ENCODE measurements around the gene SLC6A17. TPM values are rescaled to one million over a fixed set of nuclear protein-coding genes. Genes with fewer than 3 reads are reported as not detected.

The SLC6A17 gene
- total RNA-seq, 2 experiments from 2014 or later, result not detected

DNA sequence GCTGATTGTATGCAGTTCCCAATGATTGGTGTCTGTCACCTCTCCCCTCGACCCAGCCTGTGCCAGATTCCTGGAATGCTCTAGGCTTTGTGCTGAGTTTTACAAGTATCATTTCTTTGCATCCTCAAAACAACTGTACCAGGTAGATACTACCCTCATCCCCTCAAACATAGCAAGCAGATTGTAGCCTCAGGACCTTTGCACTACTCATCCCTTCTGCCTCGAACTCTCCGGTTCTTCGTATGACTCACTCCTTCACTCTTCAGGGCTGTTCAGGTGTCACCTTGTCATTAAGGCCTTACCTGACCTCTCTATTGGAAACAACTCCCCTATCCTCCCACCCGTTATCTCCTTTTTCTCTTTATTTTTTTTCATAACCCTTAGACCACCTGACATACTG is 67.8 kb downstream of the SLC6A17 start:
- no peaks in the 10 kb centered on the region for H3K9me3 ChIP-seq (ENCODE audit: control insufficient read depth in 1 of 2, insufficient read depth in 1 of 2, low read length in 2 of 2)
- ChIA-PET CTCF (no interaction called here), POLR2A (no interaction called here)
- ATAC-seq (ENCODE audit: poor library complexity) (no peak), DNase-seq (no peak)
- intact Hi-C loops (cut with DNase I, micrococcal nuclease), result no loop called here
- no peak overlapping the region for H3K27ac Mint-ChIP-seq
- no peak overlapping the region for H3K27ac ChIP-seq (ENCODE audit: low read depth in 1 of 2, low read length in 2 of 2)
- no peak overlapping the region for H3K4me3 Mint-ChIP-seq
- no peaks in the 10 kb centered on the region for H3K27me3 ChIP-seq (ENCODE audit: control insufficient read depth in 1 of 2, insufficient read depth in 2 of 2, low read length in 2 of 2)
- H3K4me1 Mint-ChIP-seq (ENCODE audit: low read depth), result peaks cover 19% of the 10 kb centered on the region
- H3K27me3 Mint-ChIP-seq, result no peaks in the 10 kb centered on the region
- peaks cover 3% of the 10 kb centered on the region for H3K36me3 ChIP-seq (ENCODE audit: insufficient read depth, low read length)
- no peak overlapping the region for H3K4me3 ChIP-seq (ENCODE audit: low read length)
- peaks cover 2% of the 10 kb centered on the region for H3K36me3 Mint-ChIP-seq (ENCODE audit: low read depth)
- H3K9me3 Mint-ChIP-seq, result no peaks in the 10 kb centered on the region
- TF ChIP-seq, protein P1, sequence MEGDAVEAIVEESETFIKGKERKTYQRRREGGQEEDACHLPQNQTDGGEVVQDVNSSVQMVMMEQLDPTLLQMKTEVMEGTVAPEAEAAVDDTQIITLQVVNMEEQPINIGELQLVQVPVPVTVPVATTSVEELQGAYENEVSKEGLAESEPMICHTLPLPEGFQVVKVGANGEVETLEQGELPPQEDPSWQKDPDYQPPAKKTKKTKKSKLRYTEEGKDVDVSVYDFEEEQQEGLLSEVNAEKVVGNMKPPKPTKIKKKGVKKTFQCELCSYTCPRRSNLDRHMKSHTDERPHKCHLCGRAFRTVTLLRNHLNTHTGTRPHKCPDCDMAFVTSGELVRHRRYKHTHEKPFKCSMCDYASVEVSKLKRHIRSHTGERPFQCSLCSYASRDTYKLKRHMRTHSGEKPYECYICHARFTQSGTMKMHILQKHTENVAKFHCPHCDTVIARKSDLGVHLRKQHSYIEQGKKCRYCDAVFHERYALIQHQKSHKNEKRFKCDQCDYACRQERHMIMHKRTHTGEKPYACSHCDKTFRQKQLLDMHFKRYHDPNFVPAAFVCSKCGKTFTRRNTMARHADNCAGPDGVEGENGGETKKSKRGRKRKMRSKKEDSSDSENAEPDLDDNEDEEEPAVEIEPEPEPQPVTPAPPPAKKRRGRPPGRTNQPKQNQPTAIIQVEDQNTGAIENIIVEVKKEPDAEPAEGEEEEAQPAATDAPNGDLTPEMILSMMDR (IDR thresholded peaks at IDR 0.05), result no peak
- H3K4me1 ChIP-seq (ENCODE audit: insufficient read depth, low read length), result peaks cover 16% of the 10 kb centered on the region

DNA sequence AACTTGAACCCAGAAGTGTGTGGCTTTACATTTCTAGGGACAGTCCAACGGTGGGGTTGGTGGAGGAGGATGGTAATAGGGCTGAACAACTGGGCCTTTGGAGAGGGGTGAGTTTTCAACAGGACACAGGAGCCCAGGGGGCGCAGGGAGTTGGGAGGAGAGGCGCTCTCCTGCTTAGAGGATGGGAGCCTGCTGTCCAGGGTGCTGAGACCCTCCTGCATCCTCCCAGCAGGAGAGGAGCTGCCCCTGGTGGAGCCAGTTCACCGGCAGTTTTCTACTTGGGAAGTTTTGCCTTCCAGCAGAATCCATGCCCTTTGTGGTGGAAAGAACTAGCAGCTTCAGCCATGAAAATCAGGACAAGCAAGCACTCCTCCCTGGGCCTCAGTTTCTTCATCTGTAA is 68.4 kb downstream of the SLC6A17 start:
- Mint-ChIP-seq H3K27ac (no peak overlapping the region), H3K27me3 (no peaks in the 10 kb centered on the region), H3K4me1 (ENCODE audit: low read depth) (peaks cover 13% of the 10 kb centered on the region), H3K4me3 (no peak overlapping the region), H3K36me3 (ENCODE audit: low read depth) (peaks cover 8% of the 10 kb centered on the region), H3K9me3 (no peaks in the 10 kb centered on the region)
- no peak overlapping the region for H3K27ac ChIP-seq (ENCODE audit: low read depth in 1 of 2, low read length in 2 of 2)
- no peaks in the 10 kb centered on the region for H3K27me3 ChIP-seq (ENCODE audit: control insufficient read depth in 1 of 2, insufficient read depth in 2 of 2, low read length in 2 of 2)
- intact Hi-C loops (cut with DNase I, micrococcal nuclease), result no loop called here
- H3K4me3 ChIP-seq (ENCODE audit: low read length), result no peak overlapping the region
- POLR2A ChIA-PET, result interaction anchor here (0.9 kb wide), 1 partner anchor 120 kb away, joined by 3 read pairs; the partner anchor contains the start of gene RBM15
- peaks cover 14% of the 10 kb centered on the region for H3K4me1 ChIP-seq (ENCODE audit: insufficient read depth, low read length)
- H3K36me3 ChIP-seq (ENCODE audit: insufficient read depth, low read length), result peaks cover 4% of the 10 kb centered on the region
- CTCF ChIA-PET, result no interaction called here
- H3K9me3 ChIP-seq (ENCODE audit: control insufficient read depth in 1 of 2, insufficient read depth in 1 of 2, low read length in 2 of 2), result no peaks in the 10 kb centered on the region
- no peak for DNase-seq
- no peak for ATAC-seq (ENCODE audit: poor library complexity)
- TF ChIP-seq, protein P1 (IDR thresholded peaks at IDR 0.05), result no peak

DNA sequence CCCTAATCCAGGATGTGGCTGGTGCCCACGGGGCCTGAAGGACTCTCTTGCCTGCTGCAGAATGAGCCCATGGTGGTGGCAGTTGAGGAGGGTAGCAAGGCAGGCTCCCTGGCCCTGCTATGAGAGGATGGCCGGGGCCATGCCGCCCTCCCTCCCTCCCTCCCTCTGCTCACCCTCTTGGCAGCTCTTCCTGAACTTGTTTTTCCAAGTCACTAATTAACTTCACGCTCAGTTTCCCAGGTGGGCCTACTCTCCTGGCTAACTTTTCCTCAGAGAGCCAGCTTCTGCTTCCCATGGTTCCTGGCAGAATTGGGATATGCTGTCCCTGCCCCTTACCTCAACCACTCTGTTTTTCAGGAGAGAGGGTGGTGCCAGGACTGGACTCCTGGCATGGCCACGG is 70.0 kb downstream of the SLC6A17 start:
- no peaks in the 10 kb centered on the region for H3K27me3 Mint-ChIP-seq
- Histone ChIP-seq H3K9me3 (ENCODE audit: control insufficient read depth in 1 of 2, insufficient read depth in 1 of 2, low read length in 2 of 2) (no peaks in the 10 kb centered on the region), H3K27me3 (ENCODE audit: control insufficient read depth in 1 of 2, insufficient read depth in 2 of 2, low read length in 2 of 2) (no peaks in the 10 kb centered on the region), H3K4me1 (ENCODE audit: insufficient read depth, low read length) (peaks cover 7% of the 10 kb centered on the region), H3K27ac (ENCODE audit: low read depth in 1 of 2, low read length in 2 of 2) (no peak overlapping the region), H3K4me3 (ENCODE audit: low read length) (no peak overlapping the region), H3K36me3 (ENCODE audit: insufficient read depth, low read length) (peaks cover 10% of the 10 kb centered on the region)
- peaks cover 8% of the 10 kb centered on the region for H3K36me3 Mint-ChIP-seq (ENCODE audit: low read depth)
- DNase-seq (no peak), ATAC-seq (ENCODE audit: poor library complexity) (no peak)
- no peak overlapping the region for H3K4me3 Mint-ChIP-seq
- TF ChIP-seq, protein P1 (IDR thresholded peaks at IDR 0.05), result no peak
- ChIA-PET CTCF (no interaction called here), POLR2A (no interaction called here)
- intact Hi-C loops (cut with DNase I, micrococcal nuclease), result no loop called here
- H3K4me1 Mint-ChIP-seq (ENCODE audit: low read depth), result no peaks in the 10 kb centered on the region
- H3K9me3 Mint-ChIP-seq, result no peaks in the 10 kb centered on the region
- H3K27ac Mint-ChIP-seq, result no peak overlapping the region
